HEK293T (cell line): ENCODE results near the gene EYA4.

ENCODE experiments used
- CTCF ChIA-PET: fragments of 350-600 bp; formaldehyde crosslinking; extraction: SDS; loops from one replicate; lab custom pipeline; 2021; ENCODE audit warnings: antibody characterized with exemption, inconsistent platforms; lab: Yijun Ruan, JAX
- POLR2A ChIA-PET: fragments of 350-600 bp; formaldehyde crosslinking; extraction: SDS; loops from one replicate; lab custom pipeline; 2020; ENCODE audit warnings: antibody characterized with exemption, inconsistent platforms; lab: Yijun Ruan, JAX
- DNase-seq: peaks from one replicate; pipeline ENCODE4 v3.0.0; 2012; ENCODE audit warnings: mixed read lengths; ENCODE audit errors: extremely low spot score
- ARNT ChIP-seq: fragments of 450-650 bp; IDR thresholded peaks from 2 replicates; pipeline ENCODE4 v1.6.1; 2017; ENCODE audit warnings: mild to moderate bottlenecking
- BHLHE40 ChIP-seq: fragments of 450-650 bp; IDR thresholded peaks from 2 replicates; pipeline ENCODE4 v1.6.1; 2016; ENCODE audit warnings: mild to moderate bottlenecking, moderate library complexity, borderline replicate concordance
- CTBP1 ChIP-seq: fragments of 450-650 bp; IDR thresholded peaks from 2 replicates; pipeline ENCODE4 v1.6.1; 2016; ENCODE audit warnings: borderline replicate concordance
- ELF4 ChIP-seq: fragments of 450-650 bp; IDR thresholded peaks from 2 replicates; pipeline ENCODE4 v1.6.1; 2017; ENCODE audit warnings: antibody characterized with exemption
- FOXA1 ChIP-seq: fragments of 450-650 bp; IDR thresholded peaks from 2 replicates; pipeline ENCODE4 v1.6.1; 2016; ENCODE audit warnings: mild to moderate bottlenecking
- FOXK2 ChIP-seq: fragments of 450-650 bp; IDR thresholded peaks from 2 replicates; pipeline ENCODE4 v1.6.1; 2016; ENCODE audit warnings: mild to moderate bottlenecking
- FOXM1 ChIP-seq: fragments of 450-650 bp; IDR thresholded peaks from 2 replicates; pipeline ENCODE4 v1.6.1; 2017; ENCODE audit warnings: mild to moderate bottlenecking, borderline replicate concordance
- HDGF ChIP-seq: fragments of 450-650 bp; IDR thresholded peaks from 2 replicates; pipeline ENCODE4 v1.6.1; 2017; ENCODE audit warnings: antibody characterized with exemption, borderline replicate concordance
- L3MBTL2 ChIP-seq: fragments of 450-650 bp; conservative IDR thresholded peaks from 2 replicates; pipeline ENCODE4 v1.6.1; 2016; ENCODE audit warnings: mild to moderate bottlenecking
- LEF1 ChIP-seq: fragments of 450-650 bp; IDR thresholded peaks from 2 replicates; pipeline ENCODE4 v1.6.1; 2017; ENCODE audit warnings: mild to moderate bottlenecking, borderline replicate concordance
- NFRKB ChIP-seq: fragments of 450-650 bp; IDR thresholded peaks from 2 replicates; pipeline ENCODE4 v1.6.1; 2016; ENCODE audit warnings: mild to moderate bottlenecking, moderate library complexity
- PKNOX1 ChIP-seq: fragments of 450-650 bp; IDR thresholded peaks from 2 replicates; pipeline ENCODE4 v1.6.1; 2016
- SP1 ChIP-seq: fragments of 450-650 bp; IDR thresholded peaks from 2 replicates; pipeline ENCODE4 v1.6.1; 2017
- SUZ12 ChIP-seq: fragments of 450-650 bp; IDR thresholded peaks from 2 replicates; pipeline ENCODE4 v1.6.1; 2016; ENCODE audit warnings: mild to moderate bottlenecking
- TARDBP ChIP-seq: fragments of 450-650 bp; IDR thresholded peaks from 2 replicates; pipeline ENCODE4 v1.6.1; 2016
- ZNF384 ChIP-seq: fragments of 450-650 bp; IDR thresholded peaks from 2 replicates; pipeline ENCODE4 v1.6.1; 2016

Gene EYA4

GRCh38 chr6:133559926-133560325 lies 318.8 kb downstream of the EYA4 start:
- ChIA-PET CTCF (no interaction called here), POLR2A (no interaction called here)
- no peak for TF ChIP-seq SP1
- TF ChIP-seq CTBP1, result no peak
- TF ChIP-seq NFRKB, result no peak
- TF ChIP-seq HDGF, result no peak
- TF ChIP-seq LEF1, result no peak
- TF ChIP-seq L3MBTL2, result no peak
- TF ChIP-seq FOXA1, result no peak
- TF ChIP-seq TARDBP, result no peak
- no peak for TF ChIP-seq ELF4
- TF ChIP-seq FOXM1, result no peak
- no peak for TF ChIP-seq ARNT
- no peak for TF ChIP-seq ZNF384
- TF ChIP-seq SUZ12, result no peak
- TF ChIP-seq PKNOX1, result no peak
- TF ChIP-seq BHLHE40, result no peak
- TF ChIP-seq FOXK2, result no peak
- no peak for DNase-seq

- DNase-seq, result no peak
- TF ChIP-seq ZNF384 (no peak), LEF1 (no peak), FOXM1 (no peak), CTBP1 (no peak), SUZ12 (no peak), HDGF (no peak), PKNOX1 (no peak), FOXA1 (no peak), TARDBP (no peak), L3MBTL2 (no peak), NFRKB (no peak), ELF4 (no peak), BHLHE40 (no peak), ARNT (no peak), FOXK2 (no peak), SP1 (no peak)
- ChIA-PET CTCF (interaction anchor here (1.3 kb wide), 1 partner anchor 349 kb away, joined by 4 read pairs; no protein-coding TSS in a partner anchor), POLR2A (no interaction called here)
These were observed 326.5 kb downstream of the EYA4 start for GRCh38 chr6:133567636-133568035.

- peak; percentile 69 for DNase-seq
- ChIA-PET POLR2A (interaction anchor here (0.6 kb wide), 1 partner anchor 347 kb away, joined by 3 read pairs; no protein-coding TSS in a partner anchor), CTCF (interaction anchor here (0.6 to 2.7 kb wide), 19 partner anchors 14 to 584 kb away, joined by 3 to 53 read pairs (median 6); no protein-coding TSS in a partner anchor)
- TF ChIP-seq PKNOX1 (0 out of 2 replicates have a peak, but pooled peaks have one; percentile 30), SP1 (no peak), FOXM1 (peak; percentile 5; the same call in 1 of the 2 replicates)
These were observed 328.1 kb downstream of the EYA4 start for GRCh38 chr6:133568970-133569889.

- CTCF ChIA-PET, result no interaction called here
- DNase-seq, result no peak
- no peak for TF ChIP-seq CTBP1
- TF ChIP-seq FOXA1, result no peak
- TF ChIP-seq HDGF, result no peak
- TF ChIP-seq PKNOX1, result no peak
- TF ChIP-seq ARNT, result no peak
- no peak for TF ChIP-seq LEF1
- POLR2A ChIA-PET, result no interaction called here
These were observed 330.5 kb downstream of the EYA4 start for GRCh38 chr6:133571681-133572080.

GRCh38 chr6:133577851-133578250 lies 336.7 kb downstream of the EYA4 start:
- no peak for DNase-seq
- ChIA-PET POLR2A (no interaction called here), CTCF (no interaction called here)
- TF ChIP-seq TARDBP, result no peak
- TF ChIP-seq LEF1, result no peak
- no peak for TF ChIP-seq L3MBTL2
- no peak for TF ChIP-seq BHLHE40
- no peak for TF ChIP-seq ARNT
- TF ChIP-seq FOXA1, result no peak
- TF ChIP-seq ZNF384, result no peak
- no peak for TF ChIP-seq FOXK2
- no peak for TF ChIP-seq SP1
- no peak for TF ChIP-seq CTBP1
